ENCODE data around the gene PRKN.

The PRKN gene

GRCh38 chr6:162249907-162250642, 477.5 kb downstream of the PRKN start:
- no peak for DNase-seq (ENCODE audit: low read depth)
- no peak for TF ChIP-seq CTCF (IDR thresholded peaks at IDR 0.05; ENCODE audit: low read depth, low read length, missing control alignments)
- no peak overlapping the region for H3K4me3 ChIP-seq (ENCODE audit: low read depth, low read length)

- no peak for DNase-seq (ENCODE audit: low read depth)
- no peak for TF ChIP-seq CTCF (IDR thresholded peaks at IDR 0.05; ENCODE audit: low read depth, low read length, missing control alignments)
- no peak overlapping the region for H3K4me3 ChIP-seq (ENCODE audit: low read depth, low read length)
These were observed 481.6 kb downstream of the PRKN start for GRCh38 chr6:162245830-162246420.

- H3K4me3 ChIP-seq (ENCODE audit: low read depth, low read length): no peak overlapping the region
- no peak for TF ChIP-seq CTCF (IDR thresholded peaks at IDR 0.05; ENCODE audit: low read depth, low read length, missing control alignments)
- no peak for DNase-seq (ENCODE audit: low read depth)
These were observed 483.5 kb downstream of the PRKN start for GRCh38 chr6:162244031-162244430.

- TF ChIP-seq CTCF (IDR thresholded peaks at IDR 0.05; ENCODE audit: low read depth, low read length, missing control alignments): no peak
- H3K4me3 ChIP-seq (ENCODE audit: low read depth, low read length): no peak overlapping the region
- no peak for DNase-seq (ENCODE audit: low read depth)
These were observed 484.7 kb downstream of the PRKN start for GRCh38 chr6:162242915-162243314.

- TF ChIP-seq CTCF (IDR thresholded peaks at IDR 0.05; ENCODE audit: low read depth, low read length, missing control alignments): no peak
- DNase-seq (ENCODE audit: low read depth): no peak
These were observed 488.2 kb downstream of the PRKN start for GRCh38 chr6:162239330-162239729.

GRCh38 chr6:162238675-162239074, 488.9 kb downstream of the PRKN start:
- no peak for TF ChIP-seq CTCF (IDR thresholded peaks at IDR 0.05; ENCODE audit: low read depth, low read length, missing control alignments)
- no peak overlapping the region for H3K4me3 ChIP-seq (ENCODE audit: low read depth, low read length)
- no peak for DNase-seq (ENCODE audit: low read depth)

More at GRCh38 chr6:162239330-162239729, 488.2 kb downstream of the PRKN start:
- H3K4me3 ChIP-seq (ENCODE audit: low read depth, low read length): no peak overlapping the region

GRCh38 chr6:162237331-162237730, 490.2 kb downstream of the PRKN start:
- no peak for TF ChIP-seq CTCF (IDR thresholded peaks at IDR 0.05; ENCODE audit: low read depth, low read length, missing control alignments)
- no peak overlapping the region for H3K4me3 ChIP-seq (ENCODE audit: low read depth, low read length)
- DNase-seq (ENCODE audit: low read depth): no peak

Measured in GM12864 (cell line).